Kidney epithelial cell (primary cell): ENCODE data around the gene HTATSF1. TPM values are rescaled to one million over a fixed set of nuclear protein-coding genes. Genes with fewer than 3 reads are reported as not detected.

Experiments used
- DNase-seq: peaks from one replicate; pipeline ENCODE4 v3.0.0-alpha.2; 2010; ENCODE audit warnings: low read depth
- H3K27me3 ChIP-seq: 2 replicates; pipeline ENCODE4 v1.6.0; 2011; ENCODE audit warnings: low read length; ENCODE audit not compliant: control insufficient read depth, insufficient read depth
- H3K36me3 ChIP-seq: 2 replicates; pipeline ENCODE4 v1.5.1; 2011; ENCODE audit warnings: low read length; ENCODE audit not compliant: control insufficient read depth, insufficient read depth
- H3K4me3 ChIP-seq: 2 replicates; pipeline ENCODE4 v1.5.1; 2011; ENCODE audit warnings: low read depth, mild to moderate bottlenecking, control low read depth, low read length
- CTCF ChIP-seq: IDR thresholded peaks from 2 replicates; pipeline ENCODE4 v1.5.1; 2011; ENCODE audit warnings: mild to moderate bottlenecking, moderate library complexity, low read length, control low read depth, inconsistent platforms; ENCODE audit not compliant: insufficient read depth, poor library complexity, severe bottlenecking
- total RNA-seq: library from RNA; depleted of rRNA; stranded (reverse); fragments of >200 nt; gene quantifications from 2 replicates; pipeline ENCODE4 v1.2.3, GENCODE V29; 2015

The HTATSF1 gene
- total RNA-seq, 1 donor from 2014 or later, result 52.5 TPM

GRCh38 chrX:136496764-136497555 is 432 bp upstream of the HTATSF1 start:
- H3K4me3 ChIP-seq, result peak overlapping the region; percentile 82
- TF ChIP-seq CTCF, result no peak
- H3K36me3 ChIP-seq, result no peaks in the 10 kb centered on the region
- no peaks in the 10 kb centered on the region for H3K27me3 ChIP-seq
- peak; percentile 37 for DNase-seq

GRCh38 chrX:136519069-136519468 is 21.7 kb downstream of the HTATSF1 start:
- Histone ChIP-seq H3K4me3 (no peak overlapping the region), H3K27me3 (no peaks in the 10 kb centered on the region), H3K36me3 (no peaks in the 10 kb centered on the region)
- DNase-seq, result no peak
- TF ChIP-seq CTCF, result no peak

- DNase-seq, result no peak
- TF ChIP-seq CTCF, result no peak
- H3K4me3 ChIP-seq, result no peak overlapping the region
- no peaks in the 10 kb centered on the region for H3K27me3 ChIP-seq
- H3K36me3 ChIP-seq, result no peaks in the 10 kb centered on the region
These were observed 26.4 kb downstream of the HTATSF1 start for GRCh38 chrX:136523770-136524169.

- no peak overlapping the region for H3K4me3 ChIP-seq
- no peaks in the 10 kb centered on the region for H3K27me3 ChIP-seq
- H3K36me3 ChIP-seq, result no peaks in the 10 kb centered on the region
- no peak for TF ChIP-seq CTCF
- peak; percentile 34 for DNase-seq
These were observed 28.6 kb downstream of the HTATSF1 start for GRCh38 chrX:136525738-136526606.

- H3K4me3 ChIP-seq, result no peak overlapping the region
- H3K27me3 ChIP-seq, result no peaks in the 10 kb centered on the region
- TF ChIP-seq CTCF, result no peak
- DNase-seq, result no peak
- no peaks in the 10 kb centered on the region for H3K36me3 ChIP-seq
These were observed 31.4 kb downstream of the HTATSF1 start for GRCh38 chrX:136528645-136529315.
